HFF-Myc (cell line): ENCODE results near the gene ALDOA.

Source experiments
- DNase-seq: peaks from one replicate; pipeline ENCODE4 v3.0.0-alpha.2; 2011; ENCODE audit warnings: low read depth; ENCODE audit errors: extremely low read depth
- H3K4me3 ChIP-seq: replicated peaks from 2 replicates; pipeline ENCODE4 v1.5.1; 2011; ENCODE audit warnings: low read depth, mild to moderate bottlenecking, control low read depth, low read length
- TF ChIP-seq, protein P1 (sequence below): IDR thresholded peaks from 2 replicates; pipeline ENCODE4 v1.5.1; 2012; ENCODE audit warnings: mild to moderate bottlenecking, low read depth, low read length, control low read depth; ENCODE audit errors: missing control alignments

ALDOA gene

DNA sequence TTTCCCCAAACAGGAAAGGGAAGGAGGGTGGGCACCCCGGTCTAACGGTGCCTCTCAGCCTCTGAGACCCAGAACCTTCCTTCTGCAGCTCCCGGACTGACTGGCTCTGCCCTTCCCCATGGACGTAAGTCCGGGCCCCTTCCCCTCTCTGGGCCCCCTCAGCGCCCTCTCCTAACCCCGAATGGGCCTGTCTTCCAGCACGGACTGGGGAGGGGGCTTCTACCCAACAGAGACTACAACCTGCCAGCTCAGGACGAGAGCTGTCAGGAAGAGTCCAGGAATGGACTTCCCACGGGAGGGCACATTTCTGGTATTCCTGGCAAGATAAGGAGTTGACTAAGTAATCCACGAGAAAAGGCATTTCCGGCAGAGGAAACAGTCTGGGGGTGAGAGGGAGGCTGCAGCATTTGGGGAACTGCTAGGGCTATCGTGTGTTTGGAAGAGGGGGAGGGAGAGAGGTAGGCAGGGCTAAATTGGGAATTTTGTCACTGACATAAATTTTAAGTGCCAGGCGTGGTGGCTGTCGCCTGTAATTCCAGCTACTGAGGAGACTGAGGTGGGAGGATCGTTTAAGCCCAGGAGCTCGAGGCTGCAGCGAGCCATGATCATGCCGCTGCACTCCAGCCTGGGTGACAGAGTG, 12.1 kb upstream of the ALDOA start:
- H3K4me3 ChIP-seq, result peak overlapping the region; percentile 92
- DNase-seq, result no peak
- TF ChIP-seq, protein P1, sequence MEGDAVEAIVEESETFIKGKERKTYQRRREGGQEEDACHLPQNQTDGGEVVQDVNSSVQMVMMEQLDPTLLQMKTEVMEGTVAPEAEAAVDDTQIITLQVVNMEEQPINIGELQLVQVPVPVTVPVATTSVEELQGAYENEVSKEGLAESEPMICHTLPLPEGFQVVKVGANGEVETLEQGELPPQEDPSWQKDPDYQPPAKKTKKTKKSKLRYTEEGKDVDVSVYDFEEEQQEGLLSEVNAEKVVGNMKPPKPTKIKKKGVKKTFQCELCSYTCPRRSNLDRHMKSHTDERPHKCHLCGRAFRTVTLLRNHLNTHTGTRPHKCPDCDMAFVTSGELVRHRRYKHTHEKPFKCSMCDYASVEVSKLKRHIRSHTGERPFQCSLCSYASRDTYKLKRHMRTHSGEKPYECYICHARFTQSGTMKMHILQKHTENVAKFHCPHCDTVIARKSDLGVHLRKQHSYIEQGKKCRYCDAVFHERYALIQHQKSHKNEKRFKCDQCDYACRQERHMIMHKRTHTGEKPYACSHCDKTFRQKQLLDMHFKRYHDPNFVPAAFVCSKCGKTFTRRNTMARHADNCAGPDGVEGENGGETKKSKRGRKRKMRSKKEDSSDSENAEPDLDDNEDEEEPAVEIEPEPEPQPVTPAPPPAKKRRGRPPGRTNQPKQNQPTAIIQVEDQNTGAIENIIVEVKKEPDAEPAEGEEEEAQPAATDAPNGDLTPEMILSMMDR, result no peak

GRCh38 chr16:30054451-30054850, 11.1 kb upstream of the ALDOA start:
- TF ChIP-seq, protein P1, result no peak
- DNase-seq, result no peak
- peak overlapping the region; percentile 92; the same call in 1 of the 2 replicates for H3K4me3 ChIP-seq

- H3K4me3 ChIP-seq, result peak overlapping the region; percentile 92; the same call in 1 of the 2 replicates
- DNase-seq, result no peak
- TF ChIP-seq, protein P1, result peak; percentile 77
Observed at GRCh38 chr16:30054959-30055553, 10.5 kb upstream of the ALDOA start.

GRCh38 chr16:30060346-30060745, 5.2 kb upstream of the ALDOA start:
- TF ChIP-seq, protein P1, result no peak
- no peak for DNase-seq

GRCh38 chr16:30060836-30061554, 4.6 kb upstream of the ALDOA start:
- DNase-seq, result no peak
- TF ChIP-seq, protein P1, result no peak
- H3K4me3 ChIP-seq, result no peak overlapping the region

More at GRCh38 chr16:30060346-30060745, 5.2 kb upstream of the ALDOA start:
- no peak overlapping the region for H3K4me3 ChIP-seq

DNA sequence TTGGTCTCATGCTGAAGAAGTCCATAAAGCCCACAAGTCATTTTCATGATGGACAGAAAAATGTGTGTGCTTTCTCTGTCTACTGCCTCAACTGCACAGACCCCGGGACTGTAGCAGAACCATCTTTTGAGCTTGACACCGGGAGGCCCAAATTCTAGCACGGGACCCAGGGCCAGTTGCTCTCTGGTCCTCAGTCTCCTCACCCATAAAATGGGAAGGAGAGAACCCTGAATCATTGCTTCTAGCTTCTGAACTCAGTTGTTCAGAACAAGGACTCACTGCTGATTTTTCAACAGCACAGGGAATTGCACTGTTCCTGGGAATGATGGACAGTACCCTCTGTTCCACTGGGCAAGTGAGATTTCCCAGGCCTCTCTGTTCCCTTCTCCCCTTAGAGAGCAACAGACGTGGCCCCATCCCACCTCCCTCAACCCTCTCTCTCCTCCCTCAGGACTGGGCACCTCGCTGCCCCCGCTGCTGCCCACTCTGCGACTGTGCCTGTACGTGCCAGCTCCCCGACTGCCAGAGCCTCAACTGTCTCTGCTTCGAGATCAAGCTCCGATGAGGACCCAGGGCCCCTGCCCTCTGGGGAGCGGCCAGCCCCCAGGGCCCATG, 2.2 kb upstream of the ALDOA start:
- TF ChIP-seq, protein P1, result no peak
- peak overlapping the region; percentile 96 for H3K4me3 ChIP-seq
- no peak for DNase-seq
